GM06990 (cell line): Measurements from ENCODE around the gene NOC2L.
"Not testable (repeated sequence)": the region's sequence is repeated elsewhere in the genome, so short reads cannot be mapped to it uniquely, and the experiment has no call there.

Experiments used
- DNase-seq: peaks from one replicate; pipeline ENCODE4 v3.0.0-alpha.2; 2011; ENCODE audit not compliant: insufficient read length; ENCODE audit errors: extremely low read depth
- H3K27me3 ChIP-seq: replicated peaks from 2 replicates; pipeline ENCODE4 v1.6.0; 2011; ENCODE audit warnings: low read length; ENCODE audit not compliant: control insufficient read depth, insufficient read depth
- H3K36me3 ChIP-seq: 2 replicates; pipeline ENCODE4 v1.5.1; 2011; ENCODE audit warnings: low read length; ENCODE audit not compliant: control insufficient read depth, insufficient read depth
- H3K4me3 ChIP-seq: replicated peaks from 2 replicates; pipeline ENCODE4 v1.5.1; 2011; ENCODE audit warnings: low read depth, mild to moderate bottlenecking, control low read depth, low read length
- TF ChIP-seq, protein P1 (sequence below): IDR thresholded peaks from 2 replicates; pipeline ENCODE4 v1.5.1; 2011; ENCODE audit warnings: low read length, control low read depth, mild to moderate bottlenecking, inconsistent platforms; ENCODE audit not compliant: insufficient read depth, poor library complexity, severe bottlenecking

The NOC2L gene

DNA sequence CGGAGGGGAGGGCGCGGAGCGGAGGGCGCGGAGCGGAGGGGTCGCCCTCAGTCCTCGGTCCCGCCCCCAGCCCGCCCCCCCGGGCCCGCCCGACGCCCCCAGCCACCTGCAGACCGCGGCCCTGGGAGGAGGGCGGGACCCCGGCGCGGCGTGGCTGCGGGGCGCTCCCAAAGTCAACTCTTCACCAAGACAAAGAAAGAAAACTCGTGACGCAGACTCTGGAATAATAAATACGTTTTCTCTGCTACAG lies 39.6 kb upstream of the NOC2L start:
- Histone ChIP-seq H3K27me3 (no peaks in the 10 kb centered on the region; the same call in 1 of the 2 replicates), H3K4me3 (no peak overlapping the region)
- no peak for DNase-seq

DNA sequence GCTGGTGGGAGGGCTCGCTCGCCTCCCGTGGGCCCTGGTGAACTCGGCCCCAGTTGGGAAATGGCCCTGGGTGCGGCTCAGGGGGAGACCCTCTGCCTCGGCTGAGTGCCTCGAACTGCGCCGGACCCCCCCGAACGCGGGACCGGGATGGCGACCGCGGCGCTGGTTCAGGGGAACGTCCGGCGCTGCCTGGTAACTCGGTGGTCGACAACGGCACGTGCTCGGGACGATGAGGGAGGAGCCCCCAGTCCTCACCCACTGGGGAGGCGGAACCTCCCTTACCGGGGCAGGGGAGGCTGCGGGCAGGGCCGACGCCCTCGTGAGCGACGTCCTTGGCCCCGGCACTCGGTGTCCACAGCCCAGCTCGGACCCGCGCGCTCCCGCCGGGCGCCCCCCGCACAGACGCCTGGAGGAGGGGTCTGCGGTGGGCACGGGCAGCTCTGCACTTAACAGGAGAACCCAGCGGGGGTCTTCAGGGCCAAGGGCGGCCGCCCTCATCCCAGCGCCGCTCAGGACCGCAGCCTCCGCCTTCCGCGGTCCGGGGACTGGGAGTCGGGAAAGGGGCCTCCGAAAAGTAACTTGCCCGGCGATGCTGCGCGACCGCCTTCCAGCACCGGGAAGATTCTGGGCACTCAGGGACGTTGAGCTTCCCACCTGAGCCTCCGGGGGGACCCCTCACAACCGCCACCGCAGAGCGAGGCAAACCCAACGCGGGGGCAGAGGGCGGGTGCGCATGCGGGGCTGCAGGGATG lies 39.1 kb upstream of the NOC2L start:
- H3K36me3 ChIP-seq, result no peaks in the 10 kb centered on the region
- no peak for DNase-seq
- no peak overlapping the region for H3K4me3 ChIP-seq
- H3K27me3 ChIP-seq, result no peaks in the 10 kb centered on the region; the same call in 1 of the 2 replicates
- TF ChIP-seq, protein P1, sequence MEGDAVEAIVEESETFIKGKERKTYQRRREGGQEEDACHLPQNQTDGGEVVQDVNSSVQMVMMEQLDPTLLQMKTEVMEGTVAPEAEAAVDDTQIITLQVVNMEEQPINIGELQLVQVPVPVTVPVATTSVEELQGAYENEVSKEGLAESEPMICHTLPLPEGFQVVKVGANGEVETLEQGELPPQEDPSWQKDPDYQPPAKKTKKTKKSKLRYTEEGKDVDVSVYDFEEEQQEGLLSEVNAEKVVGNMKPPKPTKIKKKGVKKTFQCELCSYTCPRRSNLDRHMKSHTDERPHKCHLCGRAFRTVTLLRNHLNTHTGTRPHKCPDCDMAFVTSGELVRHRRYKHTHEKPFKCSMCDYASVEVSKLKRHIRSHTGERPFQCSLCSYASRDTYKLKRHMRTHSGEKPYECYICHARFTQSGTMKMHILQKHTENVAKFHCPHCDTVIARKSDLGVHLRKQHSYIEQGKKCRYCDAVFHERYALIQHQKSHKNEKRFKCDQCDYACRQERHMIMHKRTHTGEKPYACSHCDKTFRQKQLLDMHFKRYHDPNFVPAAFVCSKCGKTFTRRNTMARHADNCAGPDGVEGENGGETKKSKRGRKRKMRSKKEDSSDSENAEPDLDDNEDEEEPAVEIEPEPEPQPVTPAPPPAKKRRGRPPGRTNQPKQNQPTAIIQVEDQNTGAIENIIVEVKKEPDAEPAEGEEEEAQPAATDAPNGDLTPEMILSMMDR, result no peak

More for the DNA sequence above, 39.6 kb upstream of the NOC2L start:
- no peaks in the 10 kb centered on the region for H3K36me3 ChIP-seq
- TF ChIP-seq, protein P1, result no peak

DNA sequence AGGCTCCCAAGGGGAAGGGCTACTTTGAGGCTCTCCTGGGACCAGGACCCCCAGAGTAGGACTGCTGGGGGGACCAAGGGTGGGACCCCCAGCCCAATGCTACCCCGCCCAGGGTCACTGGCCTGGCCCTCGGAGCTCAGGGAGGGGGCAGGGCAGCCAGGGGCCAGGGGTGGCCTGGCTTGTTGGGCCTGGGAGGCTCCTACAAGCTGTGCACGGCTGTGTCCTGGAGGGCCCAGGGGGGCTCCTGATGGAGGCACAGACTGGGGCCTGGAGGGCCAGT lies 38.6 kb upstream of the NOC2L start:
- H3K27me3 ChIP-seq, result no peaks in the 10 kb centered on the region; the same call in 1 of the 2 replicates
- DNase-seq, result no peak
- H3K4me3 ChIP-seq, result no peak overlapping the region
- TF ChIP-seq, protein P1, result no peak
- H3K36me3 ChIP-seq, result no peaks in the 10 kb centered on the region

DNA sequence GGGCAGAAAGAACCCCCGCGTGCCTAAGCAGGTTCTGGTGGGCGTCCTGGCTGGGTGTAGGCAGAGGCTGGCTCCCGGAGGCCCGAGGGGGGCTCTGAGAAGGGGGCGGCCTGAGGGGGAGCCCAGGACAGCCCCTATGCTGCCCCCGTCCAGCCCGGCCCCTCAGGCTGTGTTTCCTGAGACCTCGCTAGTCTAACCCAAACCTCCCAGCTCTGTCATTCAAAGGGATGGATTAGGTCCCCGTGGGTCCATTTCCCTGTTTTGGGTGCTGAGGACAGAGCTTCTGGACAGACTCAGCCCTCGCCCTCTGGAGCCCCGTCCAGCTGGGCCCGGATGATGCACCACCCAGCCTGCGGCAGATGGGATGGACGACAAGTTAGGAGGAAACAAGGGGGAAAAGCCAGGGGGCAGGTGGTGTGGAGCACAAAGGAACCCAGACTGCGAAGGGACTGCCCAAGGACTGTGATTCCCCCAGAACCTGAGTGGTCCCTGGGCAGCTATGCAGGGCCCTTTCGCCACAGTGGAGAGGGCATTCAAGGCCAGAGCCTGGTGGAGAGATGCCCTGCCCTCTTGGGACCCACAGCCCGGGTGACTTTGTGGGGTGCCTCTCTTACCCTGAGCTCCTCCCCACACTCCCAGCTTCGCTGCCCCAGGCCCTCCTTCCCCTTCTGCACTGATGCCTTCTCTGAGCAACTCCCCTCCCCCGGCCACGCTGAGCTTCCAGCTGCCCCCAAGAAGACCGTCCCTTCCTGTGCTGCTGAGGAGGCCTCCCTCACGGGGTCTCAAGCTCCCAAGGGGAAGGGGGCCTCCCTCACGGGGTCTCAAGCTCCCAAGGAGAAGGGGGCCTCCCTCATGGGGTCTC lies 38.0 kb upstream of the NOC2L start:
- H3K27me3 ChIP-seq, result no peaks in the 10 kb centered on the region; the same call in 1 of the 2 replicates
- no peaks in the 10 kb centered on the region for H3K36me3 ChIP-seq
- TF ChIP-seq, protein P1, result no peak
- no peak for DNase-seq
- H3K4me3 ChIP-seq, result no peak overlapping the region

DNA sequence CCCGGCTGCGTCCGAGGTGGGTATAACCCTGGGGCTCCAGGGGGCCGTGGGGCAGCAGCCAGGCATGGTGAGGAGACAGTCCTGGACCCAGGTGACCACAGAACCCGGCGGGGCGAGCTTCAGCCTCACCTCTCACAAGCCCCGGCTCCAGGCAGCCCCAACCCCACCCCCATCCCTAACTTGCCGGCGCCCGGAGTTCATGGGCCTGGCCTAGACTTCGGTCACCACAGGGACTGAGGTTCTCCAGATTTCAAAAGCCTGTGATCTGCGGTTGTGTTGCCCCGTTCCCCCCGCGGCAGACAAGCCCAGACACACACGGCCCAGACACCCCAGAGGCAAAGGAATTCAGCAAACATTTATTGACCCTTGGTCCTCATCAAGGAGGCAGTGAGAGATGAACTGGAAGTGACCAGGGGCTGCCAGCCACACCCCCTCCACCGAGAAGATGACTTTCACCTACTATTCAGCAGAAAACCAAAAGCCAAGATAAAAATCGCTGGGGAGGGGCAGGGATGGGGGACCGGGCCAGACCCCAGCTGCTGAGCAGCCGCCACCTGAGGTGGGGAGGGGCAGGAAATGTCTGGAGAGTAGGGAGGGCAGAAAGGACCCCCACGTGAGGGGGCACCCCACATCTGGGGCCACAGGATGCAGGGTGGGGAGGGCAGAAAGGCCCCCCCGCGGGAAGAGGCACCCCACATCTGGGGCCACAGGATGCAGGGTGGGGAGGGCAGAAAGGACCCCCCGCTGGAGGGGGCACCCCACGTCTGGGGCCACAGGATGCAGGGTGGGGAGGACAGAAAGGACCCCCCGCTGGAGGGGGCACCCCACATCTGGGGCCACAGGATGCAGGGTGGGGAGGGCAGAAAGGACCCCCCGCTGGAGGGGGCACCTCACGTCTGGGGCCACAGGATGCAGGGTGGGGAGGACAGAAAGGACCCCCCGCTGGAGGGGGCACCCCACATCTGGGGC lies 36.9 kb upstream of the NOC2L start:
- no peaks in the 10 kb centered on the region; the same call in 1 of the 2 replicates for H3K27me3 ChIP-seq
- DNase-seq, result no peak
- H3K36me3 ChIP-seq, result no peaks in the 10 kb centered on the region
- no peak overlapping the region for H3K4me3 ChIP-seq
- TF ChIP-seq, protein P1, result no peak

DNA sequence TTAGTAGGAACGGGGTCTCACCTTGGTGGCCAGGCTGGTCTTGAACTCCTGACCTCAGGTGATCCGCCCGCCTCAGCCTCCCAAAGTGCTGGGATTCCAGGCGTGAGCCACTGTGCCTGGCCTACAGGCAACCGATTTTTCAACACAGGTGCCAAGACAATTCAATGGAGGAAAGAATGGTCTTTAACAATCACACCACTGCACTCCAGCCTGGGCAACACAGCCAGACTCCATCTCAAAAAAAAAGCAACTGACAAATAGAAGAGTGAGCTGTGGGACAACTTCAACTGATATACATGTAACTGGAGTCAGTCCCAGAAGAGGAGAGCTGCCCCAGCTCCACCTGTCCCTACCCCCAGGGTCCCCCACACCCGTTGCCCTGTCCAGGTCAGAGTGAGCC lies 35.5 kb upstream of the NOC2L start:
- DNase-seq, H3K4me3 ChIP-seq, H3K36me3 ChIP-seq, H3K27me3 ChIP-seq: not testable (repeated sequence)
